ENCODE results near the gene ARHGAP9.
"Not testable (repeated sequence)": the region's sequence is repeated elsewhere in the genome, so short reads cannot be mapped to it uniquely, and the experiment has no call there.

ARHGAP9 gene

GRCh38 chr12:57479376-57480115 is at the start of gene ARHGAP9:
Gene ARHGAP9 (minus strand): TSS chr12:57479866. CDS start chr12:57479406, 460 bp downstream.
- no peak for DNase-seq

DNA sequence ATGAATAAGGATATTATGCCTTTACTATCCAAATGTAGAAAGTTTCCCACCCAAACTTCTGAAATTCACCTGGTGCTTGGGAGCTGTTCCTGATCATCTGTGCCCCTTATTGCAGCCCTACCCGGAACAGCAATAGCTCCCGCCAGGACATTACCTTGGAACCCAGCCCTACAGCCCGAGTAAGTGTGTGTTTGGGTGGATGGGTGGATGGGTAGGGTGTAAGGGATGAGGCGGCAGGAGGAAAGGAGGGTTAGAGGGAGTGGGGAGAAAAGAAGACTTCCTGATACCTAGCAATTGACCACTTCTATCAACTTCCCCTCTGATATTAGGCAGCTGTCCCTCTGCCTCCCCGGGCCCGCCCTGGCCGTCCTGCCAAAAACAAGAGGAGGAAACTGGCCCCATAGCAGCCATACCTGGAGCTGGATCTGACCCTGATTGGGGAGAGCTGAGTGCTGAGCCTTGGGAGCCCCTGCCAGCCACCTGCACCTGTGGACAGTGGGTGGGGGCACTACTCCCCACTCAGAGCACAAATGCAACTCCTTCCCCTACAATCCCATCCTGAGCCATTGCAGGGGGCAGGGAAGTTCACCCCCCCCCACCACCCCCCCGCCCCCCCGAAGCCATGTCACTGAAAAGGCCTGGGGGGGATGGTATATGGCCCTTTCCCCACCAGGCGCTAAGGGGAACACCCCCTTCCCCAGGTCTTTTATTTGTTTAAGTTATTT is 49.3 kb upstream of the ARHGAP9 start:
- no peak for DNase-seq

DNA sequence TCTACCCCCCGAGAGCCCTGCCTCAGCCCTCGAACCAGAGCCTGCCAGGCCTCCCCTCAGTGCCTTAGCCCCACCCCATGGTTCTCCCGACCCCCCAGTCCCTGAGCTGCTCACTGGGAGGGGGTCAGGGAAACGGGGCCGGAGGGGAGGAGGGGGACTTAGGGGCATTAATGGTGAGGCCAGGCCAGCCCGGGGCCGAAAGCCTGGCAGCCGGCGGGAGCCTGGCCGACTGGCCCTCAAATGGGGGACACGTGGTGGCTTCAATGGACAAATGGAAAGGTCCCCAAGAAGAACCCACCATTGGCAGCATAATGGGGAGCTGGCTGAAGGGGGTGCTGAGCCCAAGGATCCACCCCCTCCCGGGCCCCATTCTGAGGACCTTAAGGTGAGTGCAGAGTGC is 48.5 kb upstream of the ARHGAP9 start:
- DNase-seq, result no peak

DNA sequence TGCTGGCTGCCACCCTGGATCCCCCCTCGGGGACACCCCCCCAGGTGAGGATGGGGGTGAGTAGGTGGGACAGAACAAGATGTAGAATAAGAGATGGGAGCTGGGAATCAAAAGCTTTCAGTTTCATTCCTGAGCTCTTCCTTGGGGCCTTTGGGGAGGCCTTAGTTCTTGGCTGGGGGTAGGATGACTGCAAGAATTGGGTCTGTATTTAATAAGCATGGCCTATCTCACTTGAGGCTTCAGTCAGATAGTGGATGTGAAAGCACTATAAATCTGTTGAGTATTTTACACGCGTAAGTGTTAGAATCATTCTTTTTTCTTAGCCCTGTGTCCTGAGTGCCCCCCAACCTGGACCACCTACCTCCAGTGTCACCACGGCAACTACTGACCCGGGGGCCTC is 47.5 kb upstream of the ARHGAP9 start:
- no peak for DNase-seq

DNA sequence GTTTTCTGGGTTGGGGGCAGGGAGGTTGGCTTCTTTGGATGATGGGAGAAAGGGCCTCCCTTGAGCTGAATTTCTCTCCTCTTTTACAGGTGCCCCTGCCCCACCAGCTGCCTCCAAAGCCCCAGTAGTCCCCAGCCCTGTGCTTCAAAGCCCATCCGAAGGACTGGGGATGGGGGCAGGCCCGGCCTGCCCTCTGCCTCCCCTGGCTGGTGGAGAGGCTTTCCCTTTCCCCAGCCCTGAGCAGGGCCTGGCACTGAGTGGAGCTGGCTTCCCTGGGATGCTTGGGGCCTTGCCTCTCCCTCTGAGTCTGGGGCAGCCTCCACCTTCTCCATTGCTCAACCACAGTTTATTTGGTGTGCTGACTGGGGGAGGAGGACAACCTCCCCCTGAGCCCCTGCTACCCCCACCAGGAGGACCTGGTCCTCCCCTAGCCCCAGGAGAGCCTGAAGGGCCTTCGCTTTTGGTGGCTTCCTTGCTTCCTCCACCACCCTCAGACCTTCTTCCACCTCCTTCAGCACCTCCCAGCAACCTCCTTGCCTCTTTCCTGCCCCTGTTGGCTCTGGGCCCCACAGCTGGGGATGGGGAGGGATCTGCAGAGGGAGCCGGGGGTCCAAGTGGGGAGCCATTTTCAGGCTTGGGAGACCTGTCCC is 46.9 kb upstream of the ARHGAP9 start:
- DNase-seq, result no peak

DNA sequence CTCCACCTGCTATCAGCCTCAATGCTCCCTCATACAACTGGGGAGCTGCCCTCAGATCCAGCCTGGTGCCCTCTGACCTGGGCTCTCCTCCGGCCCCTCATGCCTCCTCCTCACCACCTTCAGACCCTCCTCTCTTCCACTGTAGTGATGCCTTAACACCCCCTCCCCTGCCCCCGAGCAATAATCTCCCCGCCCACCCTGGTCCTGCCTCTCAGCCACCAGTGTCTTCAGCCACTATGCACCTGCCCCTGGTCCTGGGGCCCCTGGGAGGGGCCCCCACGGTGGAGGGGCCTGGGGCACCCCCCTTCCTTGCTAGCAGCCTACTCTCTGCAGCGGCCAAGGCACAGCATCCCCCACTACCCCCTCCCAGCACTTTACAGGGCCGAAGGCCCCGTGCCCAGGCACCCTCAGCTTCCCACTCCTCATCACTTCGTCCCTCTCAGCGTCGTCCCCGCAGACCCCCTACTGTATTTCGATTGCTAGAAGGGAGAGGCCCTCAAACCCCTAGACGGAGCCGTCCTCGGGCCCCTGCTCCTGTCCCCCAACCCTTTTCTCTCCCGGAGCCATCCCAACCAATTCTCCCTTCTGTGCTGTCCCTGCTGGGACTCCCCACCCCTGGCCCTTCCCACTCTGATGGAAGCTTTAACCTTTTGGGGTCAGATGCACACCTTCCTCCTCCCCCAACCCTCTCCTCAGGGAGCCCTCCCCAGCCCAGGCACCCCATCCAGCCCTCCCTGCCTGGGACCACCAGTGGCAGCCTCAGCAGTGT is 46.1 kb upstream of the ARHGAP9 start:
- no peak for DNase-seq

- DNase-seq, result no peak
Measured at GRCh38 chr12:57524814-57525614, 45.3 kb upstream of the ARHGAP9 start.

DNA sequence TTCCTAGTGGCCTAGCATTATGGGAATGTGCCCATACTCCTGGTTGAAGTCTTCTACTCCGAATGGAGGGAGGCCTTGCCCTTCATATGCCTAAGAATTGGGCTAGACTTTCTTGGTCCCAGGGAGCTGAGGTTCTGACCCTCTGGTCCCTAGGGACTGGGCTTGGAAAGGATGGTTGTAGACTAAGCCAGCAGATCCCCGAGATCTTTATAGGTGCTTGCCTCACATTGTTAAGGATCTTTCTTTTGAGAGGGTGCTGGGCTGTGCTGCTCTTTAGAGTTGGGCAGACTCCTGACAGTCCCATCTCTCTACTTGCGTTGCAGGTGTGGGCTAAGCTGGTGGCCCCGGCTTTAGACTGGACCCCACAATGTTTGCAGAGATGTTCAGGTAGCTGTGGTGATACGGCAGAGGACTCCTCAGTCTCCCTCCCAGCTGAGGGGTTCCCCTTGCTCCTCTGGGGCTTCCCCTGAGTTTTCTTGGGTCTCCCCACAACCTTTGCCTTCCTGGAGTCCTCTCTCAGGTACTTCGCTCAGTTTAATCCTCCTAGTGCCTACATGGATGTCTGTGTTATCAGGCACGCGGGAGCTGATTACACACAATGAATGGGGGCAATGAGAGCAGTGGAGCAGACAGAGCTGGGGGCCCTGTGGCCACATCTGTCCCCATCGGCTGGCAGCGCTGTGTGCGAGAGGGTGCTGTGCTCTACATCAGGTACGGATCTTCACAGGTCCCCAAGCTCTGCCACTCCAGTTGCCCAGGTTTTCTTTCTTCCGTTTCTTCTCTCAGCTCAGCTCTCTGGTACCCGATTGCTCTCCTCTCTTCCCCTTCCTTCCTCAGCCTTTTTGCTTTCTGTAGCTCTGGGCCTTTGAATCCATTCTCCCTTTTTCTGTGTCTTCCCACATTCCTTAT is 44.3 kb upstream of the ARHGAP9 start:
- DNase-seq, result no peak

DNA sequence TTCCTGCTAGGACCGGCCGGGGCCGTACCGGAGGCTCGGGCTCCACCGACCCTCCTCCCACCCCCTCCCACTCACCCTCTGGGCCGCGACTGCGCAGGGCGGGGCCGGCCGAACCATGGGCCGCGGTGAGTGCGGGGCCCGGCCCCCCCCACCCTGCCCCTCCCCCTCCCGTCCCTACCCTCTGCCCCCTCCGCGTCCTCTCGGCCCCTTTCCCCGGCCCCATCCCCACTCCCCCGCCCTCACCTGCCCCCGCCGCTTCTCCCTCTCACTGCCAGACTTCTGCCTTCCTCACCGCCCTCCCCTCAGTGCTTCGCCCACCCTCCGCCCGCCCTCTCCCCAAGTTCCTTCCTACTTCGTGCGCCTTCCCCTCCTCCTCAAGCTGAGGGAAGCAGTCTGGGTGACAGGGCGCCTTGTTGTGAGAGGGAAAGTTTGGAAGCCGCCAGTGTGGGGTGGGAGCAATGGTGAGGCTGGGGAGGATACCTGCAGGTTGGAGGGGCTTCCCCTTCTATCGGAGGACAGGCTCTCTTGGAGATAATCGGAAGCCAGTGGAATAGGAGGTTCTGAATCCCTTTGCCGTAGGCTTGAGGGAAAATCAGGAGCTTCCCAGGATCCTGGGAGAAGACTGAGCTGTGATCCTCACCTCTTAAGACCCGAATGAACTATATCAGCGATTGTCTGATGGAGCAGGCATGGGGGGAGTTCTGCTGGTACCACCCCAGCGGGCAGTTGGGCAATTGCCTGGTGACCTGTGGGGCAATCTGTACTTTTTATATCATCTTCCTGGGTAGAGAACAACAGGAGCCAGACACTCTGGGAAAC is 43.4 kb upstream of the ARHGAP9 start:
- DNase-seq, result peak; percentile 53

DNA sequence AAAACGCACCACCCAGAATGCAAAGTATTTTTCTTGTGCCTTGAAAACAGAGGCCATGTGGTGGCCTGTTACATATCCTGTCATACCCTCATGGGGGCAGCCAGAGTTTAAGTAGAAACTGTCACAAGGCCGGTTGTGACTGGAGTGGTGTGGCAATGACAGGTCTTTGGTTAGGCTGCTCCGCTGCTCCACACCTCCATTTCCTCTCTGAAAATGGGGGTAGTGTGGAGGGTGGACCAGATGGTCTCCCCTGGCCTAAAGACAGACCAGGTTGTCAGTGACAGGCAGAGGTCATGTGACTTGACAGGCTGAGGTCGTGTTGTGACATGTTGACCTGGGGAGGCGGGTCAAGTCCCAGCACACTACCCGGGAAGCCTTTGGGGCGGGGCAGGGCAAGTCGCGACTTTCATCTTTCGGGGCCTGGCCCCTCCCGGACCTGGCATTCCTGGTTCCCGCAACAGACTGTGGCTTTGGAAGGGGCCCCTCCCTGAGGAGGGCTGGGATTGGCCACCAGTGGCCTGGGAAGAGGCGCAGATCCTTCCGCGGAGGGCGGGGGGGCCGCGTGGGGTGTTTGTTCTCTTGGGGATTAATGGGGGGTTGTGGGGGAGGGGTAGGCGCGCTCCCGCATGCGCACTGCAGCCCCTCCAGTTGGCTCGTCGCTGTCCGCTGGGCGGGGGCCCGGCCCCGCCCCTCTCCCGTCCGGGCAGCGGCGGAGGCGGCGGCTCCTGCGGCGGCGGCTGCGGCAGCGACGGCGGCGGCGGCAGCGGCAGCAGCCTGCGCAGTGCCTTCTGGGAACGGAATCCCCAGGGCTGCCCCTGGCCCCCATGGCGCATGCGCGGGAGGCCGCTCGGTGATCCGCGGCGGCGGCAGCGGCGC is 42.6 kb upstream of the ARHGAP9 start, which contains the start of gene MBD6:
TSS of gene MBD6 (plus strand) at position 814 of the 876 bp plus-strand sequence. CDS start 1,480 bp downstream, outside the sequence.
- DNase-seq, result peak; percentile 96

GRCh38 chr12:57521525-57522010 is 41.9 kb upstream of the ARHGAP9 start:
- peak; percentile 47 for DNase-seq

DNA sequence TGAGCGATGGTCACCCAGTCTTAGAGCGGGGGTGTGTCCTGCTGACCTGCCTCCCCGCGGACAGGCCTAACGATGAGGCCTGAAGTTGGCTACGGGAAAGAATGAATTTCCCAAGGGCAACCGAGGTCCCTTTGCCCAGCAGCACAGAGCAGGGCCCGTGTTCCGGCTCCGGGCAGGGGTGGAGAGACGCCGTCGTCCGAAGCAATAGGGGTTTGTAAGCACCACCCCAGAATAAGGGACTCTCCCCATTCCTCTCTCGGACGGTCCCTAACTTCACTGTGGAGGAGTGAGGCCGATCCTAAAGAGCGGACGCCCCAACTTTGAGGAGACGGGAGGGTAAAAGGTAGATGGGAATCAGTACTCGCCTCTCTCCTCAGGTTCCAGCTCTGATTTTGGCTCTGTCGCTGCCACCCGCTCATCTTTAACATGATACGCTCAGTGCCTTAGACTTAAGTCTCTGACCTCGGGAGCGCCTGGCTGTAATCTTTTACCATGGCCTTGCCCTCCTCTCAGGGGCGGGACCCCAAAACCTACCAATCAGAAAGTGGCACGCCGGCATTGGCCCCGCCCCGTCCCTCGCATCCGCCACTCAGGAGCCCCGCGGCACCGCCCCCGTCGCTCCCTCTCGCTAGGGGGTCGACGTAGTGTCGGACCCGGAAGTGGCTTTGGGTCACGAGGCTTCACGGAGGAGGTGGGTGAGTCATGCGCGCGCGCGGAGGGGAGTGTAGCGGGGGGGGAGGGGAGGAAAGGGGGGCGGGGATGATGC is 40.6 kb upstream of the ARHGAP9 start, which contains the start of gene DDIT3:
TSS of gene DDIT3 (minus strand) at position 462 of the 766 bp plus-strand sequence. CDS start 3,108 bp downstream, outside the sequence.
- peak; percentile 99 for DNase-seq

- no peak for DNase-seq
Measured at GRCh38 chr12:57519796-57520052, 40.1 kb upstream of the ARHGAP9 start.

DNA sequence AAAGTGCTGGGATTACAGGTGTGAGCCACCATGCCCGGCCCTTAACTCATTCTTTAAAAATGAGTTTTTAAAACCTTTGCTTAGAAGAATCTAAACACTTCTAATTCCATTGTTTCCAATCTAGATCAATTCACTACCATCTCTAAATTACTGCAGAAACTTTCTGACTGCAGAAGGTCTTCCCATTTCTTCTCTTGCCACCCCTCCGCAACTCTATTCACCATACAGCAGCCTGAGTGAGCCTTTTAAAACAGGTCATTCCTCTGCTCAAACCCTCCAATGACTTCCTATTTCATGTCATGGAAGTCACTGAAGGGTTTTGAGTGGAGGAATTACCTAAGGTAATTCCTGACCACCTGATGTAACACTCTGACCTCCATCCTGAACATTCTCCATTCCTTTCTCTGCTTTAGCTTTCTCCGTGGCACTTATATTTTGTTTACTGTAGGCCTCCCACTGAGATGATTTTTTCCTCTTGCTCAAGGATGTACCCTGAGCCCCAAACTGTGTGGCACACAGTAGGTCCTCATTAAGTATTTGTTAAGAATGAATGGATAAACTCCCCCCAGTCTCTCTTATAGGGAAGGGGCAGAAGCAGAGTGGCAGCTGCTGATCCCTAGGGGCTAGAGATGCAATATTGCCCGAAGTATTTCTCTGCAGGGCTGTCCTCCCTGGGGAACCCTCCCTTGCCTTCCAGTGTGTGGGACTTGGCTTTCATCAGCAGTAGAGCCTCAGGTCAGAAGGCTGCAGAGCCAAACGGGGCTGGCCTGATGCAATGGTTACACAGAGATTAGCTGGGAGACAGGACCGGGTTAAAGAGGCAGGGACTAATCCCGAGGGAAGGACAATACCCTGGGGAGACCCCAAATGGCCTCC is 39.5 kb upstream of the ARHGAP9 start:
- peak; percentile 43 for DNase-seq

GRCh38 chr12:57518176-57518919 is 38.7 kb upstream of the ARHGAP9 start:
- DNase-seq, result no peak

DNA sequence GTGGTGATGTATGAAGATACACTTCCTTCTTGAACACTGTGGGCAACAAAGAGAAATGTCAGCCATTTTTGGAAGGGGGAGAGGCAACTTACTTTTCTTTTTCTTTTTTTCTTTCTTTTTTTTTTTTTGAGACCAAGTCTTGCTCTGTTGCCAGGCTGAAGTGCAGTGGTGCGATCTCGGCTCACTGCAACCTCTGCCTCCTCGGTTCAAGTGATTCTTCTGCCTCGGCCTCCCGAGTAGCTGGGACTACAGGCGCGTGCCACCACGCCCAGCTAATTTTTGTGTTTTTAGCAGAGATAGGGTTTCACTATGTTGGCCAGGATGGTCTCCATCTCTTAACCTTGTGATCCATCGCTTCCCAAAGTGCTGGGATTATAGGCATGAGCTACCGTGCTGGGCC is 38.1 kb upstream of the ARHGAP9 start:
- DNase-seq, result not testable (repeated sequence)

All from EL (cell line).